UCSD-AML1 (cell line): ENCODE results near the gene RFWD3.

Experiments used
- DNase-seq: peaks from one replicate; lab custom pipeline; 2025; ENCODE audit not compliant: unreplicated experiment; lab: John Stamatoyannopoulos, UW

The RFWD3 gene

DNA sequence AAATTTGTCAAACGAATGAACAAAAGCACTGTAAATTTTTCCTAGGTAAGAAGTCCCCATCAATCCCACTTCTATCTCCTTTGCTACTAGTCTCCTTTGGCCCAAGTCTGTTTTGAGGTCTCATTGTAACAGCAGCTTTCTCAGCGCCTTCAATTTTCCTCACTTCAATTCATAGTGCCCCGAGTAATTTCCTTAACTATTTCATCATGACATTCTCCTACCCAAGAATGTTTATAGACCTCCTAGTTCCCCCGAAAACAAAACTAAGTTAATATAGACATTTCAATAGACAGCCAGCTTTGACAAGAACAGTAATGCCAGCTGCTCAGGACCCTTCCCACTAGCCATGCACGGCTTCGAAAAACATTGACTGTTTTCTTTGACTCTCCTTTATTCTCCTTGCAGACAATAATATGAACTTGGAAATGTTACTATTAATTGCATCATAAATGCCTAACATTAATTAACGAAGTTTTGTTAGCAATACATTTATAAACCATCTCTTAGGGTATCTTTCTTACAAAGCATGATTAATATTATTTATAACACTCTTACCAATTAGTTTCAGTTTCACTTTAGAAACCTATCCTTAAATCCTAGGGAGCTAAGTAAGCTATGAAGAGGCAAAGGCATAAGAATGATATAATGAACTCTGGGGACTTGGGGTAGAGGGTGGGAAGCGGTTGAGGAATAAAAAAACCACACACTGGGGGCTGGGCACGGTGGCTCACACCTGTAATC, 82.6 kb downstream of the RFWD3 start:
- no peak for DNase-seq

DNA sequence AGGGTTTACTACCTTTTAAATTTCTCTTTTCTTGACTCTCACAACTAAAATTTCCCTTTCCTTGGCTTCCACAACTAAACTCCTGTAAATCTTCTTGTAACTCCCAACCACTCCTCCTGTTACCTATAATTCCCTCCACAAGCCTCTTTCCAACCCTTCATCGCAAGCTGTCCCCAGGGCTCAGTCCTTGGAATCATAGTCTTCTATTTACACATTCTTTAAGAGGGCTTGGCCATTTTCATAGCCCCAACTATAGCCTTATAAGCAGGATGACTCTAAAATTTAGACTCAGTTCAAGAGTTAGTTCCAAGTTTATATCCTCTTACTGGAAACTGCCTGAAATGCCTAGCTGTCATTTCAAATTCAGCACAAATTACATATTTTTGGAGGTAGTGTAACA, 83.7 kb downstream of the RFWD3 start:
- DNase-seq, result no peak

DNA sequence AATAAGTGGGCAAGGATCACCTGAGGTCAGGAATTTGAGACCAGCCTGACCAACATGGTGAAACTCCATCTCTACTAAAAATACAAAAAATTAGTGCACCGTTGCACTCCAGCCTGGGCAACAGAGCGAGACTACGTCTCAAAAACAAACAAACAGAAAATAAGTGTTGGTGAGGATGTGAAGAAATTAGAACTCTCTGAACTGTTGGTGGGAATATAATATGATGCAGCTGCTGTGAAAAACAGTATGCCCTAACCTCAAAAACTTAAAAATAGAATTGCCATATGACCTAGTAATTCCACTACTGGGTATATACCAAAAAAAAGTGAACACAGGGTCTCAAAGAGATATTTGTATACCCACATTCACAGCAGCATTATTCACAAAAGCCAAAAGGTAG, 85.8 kb downstream of the RFWD3 start:
- DNase-seq, result no peak

DNA sequence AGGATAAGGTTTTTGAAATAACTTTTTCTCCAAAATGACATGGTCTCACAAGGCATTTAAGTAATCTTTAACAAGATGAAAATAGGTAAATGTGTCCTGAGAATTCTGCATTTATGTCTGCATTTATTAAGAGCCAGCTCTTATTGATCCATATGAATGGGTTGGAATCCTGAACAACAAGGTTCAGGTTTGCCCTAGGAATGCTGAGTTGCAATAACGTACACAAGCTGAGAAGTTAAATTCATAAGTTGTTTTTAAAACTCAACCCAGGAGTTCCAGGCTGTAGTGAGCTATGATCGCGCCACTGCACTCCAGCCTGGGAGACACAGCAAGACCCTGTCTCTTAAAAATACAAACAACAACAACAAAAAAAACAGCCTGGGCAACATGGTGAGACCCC, 87.8 kb downstream of the RFWD3 start:
- DNase-seq, result no peak

DNA sequence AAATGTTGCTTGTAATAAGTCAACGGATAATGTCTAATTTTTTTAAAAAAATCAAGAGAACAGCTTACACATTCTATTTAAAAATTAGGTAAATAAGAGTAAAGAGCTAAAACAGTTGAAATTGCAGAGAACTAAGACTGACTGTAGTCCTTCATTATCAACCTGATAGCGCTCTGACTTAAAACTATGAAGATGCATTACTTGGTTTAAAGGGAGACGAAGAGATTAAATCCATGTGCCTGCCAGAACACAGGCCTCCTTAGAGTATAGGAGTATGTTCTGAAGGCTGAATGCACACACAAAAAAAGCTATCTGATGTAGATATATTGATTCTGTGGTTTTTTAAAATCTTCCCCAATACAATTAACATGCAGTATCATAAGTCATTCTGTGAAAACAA, 88.2 kb downstream of the RFWD3 start:
- no peak for DNase-seq

DNA sequence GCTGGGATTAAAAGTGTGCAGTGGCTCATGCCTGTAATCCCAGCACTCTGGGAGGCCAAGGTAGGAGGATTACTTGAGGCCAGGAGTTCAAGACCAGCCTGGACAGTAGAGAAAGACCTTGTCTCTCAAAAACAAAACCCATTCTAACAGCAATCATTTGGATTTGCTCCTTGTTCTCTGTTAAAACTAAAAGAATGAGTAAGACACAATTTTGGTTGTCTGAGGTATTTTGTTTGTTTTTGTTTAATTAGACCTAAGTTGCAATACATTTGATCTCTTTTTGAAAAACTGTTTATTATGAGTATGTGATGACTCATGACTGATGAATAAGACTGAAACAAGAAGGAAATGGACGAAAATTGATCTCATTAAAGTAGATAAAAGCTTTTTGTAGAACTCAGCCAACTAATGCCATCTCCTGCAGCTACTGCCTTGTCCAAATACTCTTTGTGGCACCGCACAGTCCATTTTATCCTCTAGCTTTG, 88.8 kb downstream of the RFWD3 start:
- DNase-seq, result no peak

DNA sequence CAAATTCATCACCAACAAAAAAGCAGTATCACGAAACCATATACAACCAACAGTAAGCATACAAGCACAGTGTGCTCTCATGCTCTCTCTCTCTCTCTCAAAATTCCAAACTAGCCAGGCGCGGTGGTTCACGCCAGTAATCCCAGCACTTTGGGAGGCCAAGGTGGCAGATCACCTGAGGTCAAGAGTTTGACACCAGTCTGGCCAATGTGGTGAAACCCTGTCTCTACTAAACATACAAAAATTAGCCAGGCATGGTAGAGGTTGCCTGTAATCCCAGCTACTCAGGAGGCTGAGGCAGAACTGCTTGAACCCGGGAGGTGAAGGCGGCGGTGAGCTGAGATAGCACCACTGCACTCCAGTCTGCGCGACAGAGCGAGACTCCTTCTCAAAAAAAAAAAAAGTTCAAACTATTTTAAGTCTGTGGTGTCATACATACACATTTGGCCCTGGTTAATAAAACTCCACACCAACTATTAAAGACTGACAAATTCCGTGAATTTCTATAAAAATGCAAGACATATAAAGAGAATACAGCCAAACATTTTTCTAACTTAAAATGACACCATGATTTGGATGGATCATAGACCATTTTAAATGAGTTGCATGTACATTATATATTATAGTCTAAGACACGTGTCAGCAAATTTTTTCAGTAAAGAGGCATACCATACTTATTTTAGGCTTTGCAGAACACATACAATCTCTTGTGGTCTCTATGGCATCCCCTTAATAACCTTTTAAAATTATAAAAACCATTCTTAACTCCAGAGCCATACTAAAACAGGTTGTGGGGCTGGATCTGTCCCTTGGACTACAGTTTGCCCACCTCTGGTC, 90.7 kb downstream of the RFWD3 start:
- DNase-seq, result no peak

DNA sequence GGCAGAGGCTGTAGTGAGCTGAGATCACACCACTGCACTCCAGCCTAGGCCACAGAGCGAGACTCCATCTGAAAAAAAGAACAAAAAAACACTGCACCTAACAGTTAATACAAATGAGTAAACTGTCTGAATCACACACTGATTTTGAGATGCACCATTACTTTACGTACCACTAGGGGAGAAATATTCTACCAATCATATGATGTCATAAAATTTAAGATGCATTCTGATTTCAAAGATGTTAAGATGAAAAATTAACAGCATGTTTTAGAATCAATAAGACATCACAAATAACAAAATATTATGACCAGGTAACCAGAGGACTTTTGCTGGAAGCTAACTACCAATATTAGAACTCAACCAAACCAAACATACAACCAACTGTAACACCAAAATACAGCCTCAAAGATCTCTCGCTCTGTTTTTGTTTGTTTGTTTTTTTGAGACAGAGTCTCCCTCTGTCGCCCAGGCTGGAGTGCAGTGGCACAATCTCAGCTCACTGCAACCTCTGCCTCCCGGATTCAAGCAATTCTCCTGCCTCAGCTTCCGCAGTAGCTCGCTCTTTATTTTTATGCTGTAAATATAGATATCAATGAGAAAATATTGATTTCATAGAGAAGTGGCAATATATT, 91.4 kb downstream of the RFWD3 start:
- DNase-seq, result no peak

DNA sequence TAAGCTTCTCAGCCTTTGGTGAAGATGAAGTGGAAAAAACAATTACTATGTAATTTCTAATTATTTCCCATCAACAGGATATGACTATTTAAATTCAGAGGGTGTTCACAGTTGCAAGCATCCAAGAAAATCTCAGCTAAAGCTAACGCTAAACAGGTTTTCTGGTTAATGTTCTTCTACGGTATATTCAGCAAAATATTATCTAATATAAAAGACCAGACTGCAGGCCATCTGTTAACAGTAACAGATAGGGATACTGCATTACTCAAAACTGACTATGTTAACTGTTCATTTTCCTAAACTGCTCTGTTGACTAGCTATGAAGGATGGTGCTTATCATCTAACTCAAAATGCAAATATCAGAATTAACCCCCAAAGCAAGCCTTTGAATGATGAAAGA, 92.5 kb downstream of the RFWD3 start:
- DNase-seq, result no peak

DNA sequence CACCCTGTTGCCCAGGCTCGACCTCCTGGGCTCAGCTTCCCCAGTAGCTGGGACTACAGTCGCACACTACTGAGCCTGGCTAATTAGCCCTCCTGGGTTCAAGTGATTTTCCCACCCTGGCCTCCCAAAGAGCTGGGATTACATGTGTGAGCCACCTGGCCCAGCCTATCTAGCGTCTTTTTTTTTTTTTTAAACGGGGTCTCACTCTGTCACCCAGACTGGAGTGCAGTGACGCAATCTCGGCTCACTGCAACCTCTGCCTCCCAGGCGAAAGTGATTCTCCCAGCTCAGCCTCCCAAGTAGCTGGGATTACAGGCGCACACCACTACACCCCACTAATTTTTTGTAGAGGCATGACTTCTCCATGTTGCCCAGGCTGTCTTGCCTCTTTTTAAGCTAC, 93.1 kb downstream of the RFWD3 start:
- DNase-seq, result no peak
